HG02642 (cell line): ENCODE measurements around the gene LEAP2.
A peak's percentile ranks its signal among the peaks of the same experiment; 100 is the strongest.

Experiments
- ATAC-seq: cut with Tn5 transposase; IDR thresholded peaks from one replicate; pipeline ENCODE4 v1.9.1; 2021; ENCODE audit warnings: mild to moderate bottlenecking; ENCODE audit not compliant: unreplicated experiment, poor library complexity

LEAP2 gene, protein sequence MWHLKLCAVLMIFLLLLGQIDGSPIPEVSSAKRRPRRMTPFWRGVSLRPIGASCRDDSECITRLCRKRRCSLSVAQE

DNA sequence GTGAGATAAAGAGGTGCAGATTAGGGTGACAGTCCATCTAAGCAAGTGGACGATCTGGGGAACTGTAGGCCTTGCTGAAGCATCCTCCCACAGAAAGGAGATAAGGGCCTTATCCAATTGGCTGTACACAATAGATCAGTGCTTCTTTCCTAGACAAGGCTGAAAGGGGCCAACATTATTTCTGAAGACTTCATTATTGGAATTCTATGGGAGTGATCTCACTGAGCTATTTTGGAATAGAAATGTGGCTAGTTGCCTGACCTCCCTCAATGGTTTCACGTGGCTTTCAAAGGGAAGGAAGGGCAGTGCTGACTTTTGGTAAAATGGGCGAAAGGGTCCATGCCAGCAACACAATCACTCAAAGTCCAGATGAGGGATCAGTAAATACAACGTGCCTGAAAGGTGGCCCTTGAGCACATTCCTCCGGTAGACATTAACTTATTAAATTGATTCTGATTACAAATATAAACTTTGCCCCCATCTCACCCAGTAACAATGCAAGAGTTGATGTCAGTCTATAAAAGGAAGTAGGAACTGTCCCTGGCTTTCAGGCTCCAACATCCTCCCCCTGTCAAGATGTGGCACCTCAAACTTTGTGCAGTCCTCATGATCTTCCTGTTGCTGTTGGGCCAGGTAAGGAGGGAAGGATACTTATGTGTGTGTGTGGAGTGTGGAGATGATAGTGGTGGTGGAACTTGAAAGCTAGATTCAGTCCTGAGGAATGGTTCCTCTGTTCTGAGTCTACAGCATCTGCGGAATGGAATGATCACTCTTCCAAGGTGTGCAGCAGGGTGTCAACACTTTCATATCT, at the start of gene LEAP2:
TSS of gene LEAP2 (plus strand) at position 550 of the 811 bp plus-strand sequence. CDS start at position 577, 27 bp downstream.
- no peak for ATAC-seq

DNA sequence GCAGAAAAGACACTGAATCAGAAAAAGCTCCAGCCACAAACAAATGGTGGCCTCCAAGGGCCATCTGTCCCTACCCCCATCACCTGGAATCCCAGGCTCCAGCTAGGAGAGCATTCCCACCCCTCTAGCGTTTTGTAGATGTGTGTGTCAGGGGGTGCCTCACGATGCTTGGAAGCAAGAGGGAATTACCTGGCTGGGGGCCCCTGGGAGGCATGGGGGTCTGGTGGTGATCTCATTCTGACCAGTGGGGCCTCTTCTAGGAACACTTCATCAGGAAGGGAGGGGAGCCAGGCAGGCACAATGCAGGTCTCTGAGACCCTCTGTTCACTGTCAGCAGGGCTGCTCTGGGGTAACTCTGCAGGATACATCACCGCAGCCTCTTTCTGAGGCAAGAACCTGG, 49.0 kb upstream of the LEAP2 start:
- ATAC-seq: no peak

DNA sequence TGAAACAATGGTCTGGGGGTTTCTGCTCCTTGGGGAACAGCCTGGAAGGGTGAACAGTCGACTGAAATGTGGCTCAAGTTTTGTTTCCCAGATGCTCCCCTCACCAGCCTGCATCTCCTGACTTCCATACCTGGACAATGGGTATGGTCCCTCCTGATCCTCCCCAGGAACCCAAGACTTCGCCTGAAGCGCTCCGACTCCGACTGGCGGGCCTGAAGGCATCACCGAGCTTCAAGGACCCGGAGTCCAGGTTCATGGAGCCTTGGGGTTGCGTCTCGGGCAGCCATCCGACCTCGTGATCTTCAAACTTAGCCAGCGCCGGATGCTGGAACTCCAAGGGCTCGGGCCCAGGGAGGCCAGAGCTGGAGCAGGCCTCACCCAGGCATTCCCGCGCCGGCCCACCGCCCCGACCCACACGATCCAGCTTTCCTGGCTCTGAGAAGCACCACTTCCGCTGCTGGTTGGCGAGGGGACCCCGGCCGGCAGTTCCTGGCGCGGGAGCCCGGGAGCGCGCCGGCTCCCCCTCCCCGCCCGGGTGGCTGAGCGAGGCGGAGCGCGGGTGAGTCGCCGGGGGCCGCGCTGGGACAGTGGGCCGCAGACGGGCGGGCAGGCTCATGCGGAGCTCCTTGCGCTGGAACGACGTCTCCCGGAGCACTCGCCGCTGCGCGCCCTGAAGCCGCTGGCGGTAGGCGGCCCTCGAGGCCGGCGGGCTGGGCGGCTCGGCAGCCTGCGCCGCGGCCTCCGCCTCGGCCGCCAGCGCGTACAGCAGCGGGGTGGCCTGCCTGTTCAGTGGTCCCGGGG, 48.2 kb upstream of the LEAP2 start:
- ATAC-seq: no peak

DNA sequence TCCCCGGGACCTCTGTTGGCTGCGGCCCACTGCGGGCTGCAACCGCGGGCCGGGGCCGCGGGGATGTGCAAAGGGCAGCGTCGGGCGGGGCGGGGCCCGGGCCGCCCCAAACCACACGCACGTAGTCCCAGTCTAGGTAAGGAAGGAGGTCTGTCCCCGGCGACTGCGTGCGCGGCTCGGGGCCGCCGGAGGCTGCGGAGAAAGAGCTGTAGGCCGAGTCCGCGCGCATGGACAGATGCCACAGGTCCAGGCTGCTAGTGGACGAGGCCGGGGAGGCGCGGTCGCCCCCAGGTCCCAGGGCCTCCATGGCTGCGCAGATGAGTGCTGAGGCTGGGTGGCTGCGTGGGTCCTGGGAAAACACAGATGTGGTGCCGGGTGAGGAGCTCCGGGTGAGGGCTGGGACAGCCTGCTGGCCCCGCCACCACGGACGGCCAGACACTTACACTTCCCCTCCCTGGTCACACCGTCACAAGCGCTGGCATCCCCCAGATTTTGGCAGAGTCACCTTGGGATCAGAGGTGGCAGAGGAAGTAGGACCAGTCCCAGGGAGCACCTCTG, 47.6 kb upstream of the LEAP2 start:
- ATAC-seq: no peak

DNA sequence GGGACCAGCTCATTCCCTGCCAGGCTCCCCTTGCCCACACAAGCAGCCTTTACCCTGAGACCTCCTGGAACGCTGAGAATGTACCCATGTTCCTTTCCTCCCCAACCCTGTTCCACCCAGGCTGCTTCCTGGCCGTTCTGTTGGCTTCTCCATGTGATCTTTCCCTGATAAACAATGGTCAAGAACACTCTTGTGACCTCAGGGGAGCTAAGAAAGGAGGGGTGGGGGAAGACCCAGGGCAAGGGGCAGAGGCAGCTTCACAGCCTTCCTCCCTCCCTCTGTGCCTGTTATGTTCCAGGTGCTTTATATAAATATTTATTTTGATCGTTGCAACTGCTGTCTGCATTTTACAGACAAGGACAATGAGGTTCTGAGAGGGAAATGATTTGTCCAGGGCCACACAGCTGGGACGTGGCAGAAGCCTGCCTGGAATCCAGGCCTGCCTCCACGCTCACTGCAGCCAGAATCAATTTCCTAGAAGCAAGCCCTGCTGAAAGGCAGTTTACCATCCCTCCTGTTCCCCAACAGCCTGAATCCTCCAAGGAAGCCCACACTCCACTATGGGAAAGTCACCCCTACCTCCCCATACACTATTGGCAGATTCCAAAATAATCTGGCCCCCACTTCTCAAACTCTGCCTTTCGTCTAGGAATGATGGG, 46.9 kb upstream of the LEAP2 start:
- no peak for ATAC-seq

DNA sequence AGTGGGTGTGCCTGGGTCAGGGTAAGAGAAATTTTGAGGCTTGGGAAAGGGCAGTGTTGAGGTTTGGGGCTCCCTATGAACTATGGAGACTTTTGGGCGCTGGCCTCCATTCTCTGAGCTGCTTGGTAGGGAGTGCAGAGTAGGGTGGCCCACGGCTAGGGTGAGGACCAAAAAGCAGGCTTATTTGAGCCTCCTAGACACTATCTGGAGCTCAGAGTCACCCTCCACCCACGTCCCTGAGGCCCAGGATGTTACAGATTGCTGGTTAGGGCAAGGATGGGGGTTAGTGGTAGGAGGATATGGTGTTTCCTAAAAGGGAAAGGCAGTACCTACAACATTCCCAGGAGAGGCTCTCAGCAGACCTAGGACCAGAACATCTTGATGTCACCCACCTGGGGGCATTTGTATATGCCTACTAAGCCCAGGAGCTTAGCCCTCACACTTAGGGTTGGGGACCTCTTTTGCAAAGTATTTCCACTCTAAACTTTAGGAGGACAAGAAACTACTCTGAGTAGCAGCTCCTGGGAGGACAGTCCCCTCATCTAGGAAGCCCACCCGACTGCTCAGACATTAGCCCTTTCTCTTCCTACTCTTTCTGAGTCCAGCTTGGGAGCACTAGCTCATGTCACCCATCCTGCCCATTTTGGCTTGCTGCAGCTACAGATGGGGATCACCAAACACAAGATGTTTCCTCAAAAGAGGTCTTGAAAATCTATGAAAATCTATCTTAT, 45.4 kb upstream of the LEAP2 start:
- ATAC-seq: no peak

DNA sequence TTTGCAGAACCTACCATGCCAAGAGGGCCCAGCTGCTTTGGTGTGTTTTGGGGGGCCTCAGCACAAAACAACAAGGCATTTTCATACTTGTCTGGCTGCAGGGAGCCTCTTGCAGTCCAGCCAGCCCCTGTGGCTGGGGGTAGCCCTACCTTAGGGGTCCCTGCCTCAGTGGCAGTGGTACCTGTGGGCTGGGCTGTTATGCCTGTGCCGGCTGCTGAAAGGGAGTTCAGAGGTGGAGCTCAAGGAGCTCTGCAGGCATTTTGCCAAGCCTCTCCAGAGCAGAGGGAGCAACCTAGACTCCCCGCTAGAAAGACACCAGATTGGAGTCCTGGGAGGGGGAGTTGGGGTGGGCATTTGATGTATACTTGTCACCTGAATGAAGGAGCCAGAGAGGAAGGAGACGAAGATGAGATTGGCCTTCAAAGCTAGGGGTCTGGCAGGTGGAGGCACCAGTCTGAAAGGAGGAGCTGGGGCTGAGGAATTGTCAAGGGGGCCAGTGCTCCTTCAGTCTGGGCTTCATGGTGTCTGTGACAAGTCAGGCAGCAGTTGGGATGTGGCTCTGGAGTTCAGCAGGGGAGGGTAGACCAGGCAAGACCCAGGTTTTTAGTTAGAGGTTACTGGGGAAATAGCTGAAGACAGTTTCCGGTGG, 44.5 kb upstream of the LEAP2 start:
- no peak for ATAC-seq

DNA sequence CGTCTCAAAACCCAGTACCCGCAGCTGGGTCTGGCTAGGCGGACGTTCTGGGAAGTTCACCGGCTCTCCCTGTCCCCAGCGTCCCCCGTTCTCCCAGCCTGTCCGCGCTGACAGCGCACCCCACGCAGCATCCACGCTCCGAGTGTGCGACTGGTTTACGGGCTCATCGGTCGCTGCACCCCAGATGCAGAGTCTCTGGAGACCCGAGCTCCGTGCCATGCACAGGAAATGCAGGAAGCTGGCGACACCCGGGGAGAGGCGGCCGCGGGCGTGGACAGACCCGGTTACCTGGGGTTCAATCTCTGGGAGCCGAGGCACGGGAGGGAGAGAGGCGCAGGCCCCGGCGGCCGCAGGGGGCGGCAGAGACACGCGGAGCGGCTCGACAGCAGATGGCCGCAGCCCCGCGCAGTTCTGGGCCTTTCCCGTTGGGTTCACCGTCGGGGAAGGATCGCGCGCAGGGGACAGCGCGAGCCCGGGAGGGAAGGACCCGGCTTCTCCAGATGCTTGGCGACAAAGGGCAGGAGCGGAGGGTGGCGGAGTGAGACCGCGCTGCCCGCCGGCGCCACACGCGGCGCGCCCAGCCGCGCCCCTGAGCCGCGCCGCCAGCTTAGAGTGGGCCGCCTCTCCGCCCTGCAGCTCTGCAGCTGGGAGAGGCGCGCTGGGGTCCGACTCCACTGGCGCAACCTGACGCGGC, 43.6 kb upstream of the LEAP2 start:
- peak; percentile 77 for ATAC-seq

DNA sequence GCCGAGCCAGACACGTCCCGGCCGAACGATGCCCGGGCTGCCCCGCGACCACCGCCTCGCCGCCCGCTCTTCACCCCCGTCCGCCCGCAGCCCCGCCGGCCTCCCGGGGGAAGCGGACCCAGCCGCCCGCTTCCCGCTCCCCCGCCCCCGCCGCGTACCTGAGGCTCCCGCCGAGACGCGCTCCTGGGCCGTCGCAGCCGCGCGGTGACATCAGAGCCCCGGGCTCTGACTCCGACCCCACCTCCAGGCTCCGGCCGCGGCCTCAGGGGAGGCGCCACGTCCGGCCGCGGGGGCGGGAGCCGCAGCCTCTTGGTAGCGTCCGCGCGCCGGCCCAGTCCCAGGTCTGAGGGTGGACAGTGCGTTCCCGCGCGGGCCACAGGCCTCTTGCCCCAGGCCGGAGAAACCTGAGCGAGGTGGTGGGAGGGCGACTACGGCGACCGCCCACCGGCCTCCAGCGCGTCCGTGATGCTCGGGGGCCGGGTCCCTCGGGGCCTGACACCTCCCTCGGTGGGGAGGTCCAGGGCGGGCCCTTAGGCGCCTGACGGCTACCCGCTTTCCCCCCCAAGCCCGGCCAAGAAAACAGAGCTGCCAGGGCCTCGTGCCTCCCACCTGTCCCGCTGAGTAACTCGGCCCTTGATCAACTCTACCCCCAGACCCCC, 42.9 kb upstream of the LEAP2 start, which contains the start of gene SHROOM1:
TSS of gene SHROOM1 (minus strand) at position 212 of the 659 bp plus-strand sequence. CDS start 4,507 bp downstream, outside the sequence.
- ATAC-seq: peak; percentile 67

DNA sequence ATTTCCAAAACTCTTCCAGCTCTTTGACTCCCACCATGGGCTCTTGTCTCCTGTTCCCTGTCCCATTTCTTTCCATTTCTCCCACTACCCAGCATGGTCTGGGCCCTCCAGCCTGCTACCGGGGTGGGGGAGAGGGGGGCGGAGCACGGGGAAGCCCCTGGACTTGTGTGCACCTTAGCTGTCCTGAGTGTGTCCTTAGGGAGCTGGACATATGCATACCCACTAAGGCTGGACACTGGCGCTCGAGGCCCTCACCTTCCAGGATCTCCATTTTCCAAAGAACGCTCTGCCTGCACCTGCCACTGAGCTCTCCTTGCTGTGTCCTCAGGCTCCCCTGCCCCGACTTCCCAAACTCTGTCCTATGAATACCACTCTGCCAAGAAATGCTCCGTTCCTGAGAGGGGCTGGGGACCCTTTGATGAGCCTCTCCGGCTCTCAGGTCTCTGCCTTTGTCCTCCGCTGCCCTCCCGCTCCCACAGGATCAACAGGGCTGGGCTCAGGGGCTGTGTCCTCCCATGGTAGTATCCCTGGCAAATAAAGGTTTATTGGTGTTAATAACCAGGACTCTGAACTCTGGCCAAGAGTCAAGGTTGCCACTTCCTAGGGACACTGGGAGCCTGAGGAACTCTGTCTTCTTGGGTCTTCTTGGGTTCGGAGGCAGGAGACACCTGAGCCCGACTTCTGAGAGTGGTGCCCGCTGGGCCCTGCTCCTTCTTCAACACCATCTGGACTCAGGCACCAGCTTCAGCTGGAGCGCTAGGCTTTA, 42.2 kb upstream of the LEAP2 start:
- no peak for ATAC-seq

DNA sequence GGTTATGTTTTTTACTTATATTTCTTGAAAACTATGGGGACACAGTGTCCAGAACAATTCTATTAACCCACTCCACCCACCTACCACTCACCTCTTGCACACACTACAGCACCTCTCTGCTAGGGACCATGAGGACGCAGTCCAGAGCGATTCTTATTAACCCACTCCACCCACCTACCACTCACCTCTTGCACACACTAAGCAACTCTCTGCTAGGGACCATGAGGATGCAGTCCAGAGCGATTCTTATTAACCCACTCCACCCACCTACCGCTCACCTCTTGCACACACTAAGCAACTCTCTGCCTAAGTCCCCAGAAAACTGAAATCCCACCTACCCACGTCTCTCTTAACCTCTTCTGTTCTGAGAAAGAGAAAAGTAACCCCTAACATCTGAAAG, 40.9 kb upstream of the LEAP2 start:
- ATAC-seq: no peak

DNA sequence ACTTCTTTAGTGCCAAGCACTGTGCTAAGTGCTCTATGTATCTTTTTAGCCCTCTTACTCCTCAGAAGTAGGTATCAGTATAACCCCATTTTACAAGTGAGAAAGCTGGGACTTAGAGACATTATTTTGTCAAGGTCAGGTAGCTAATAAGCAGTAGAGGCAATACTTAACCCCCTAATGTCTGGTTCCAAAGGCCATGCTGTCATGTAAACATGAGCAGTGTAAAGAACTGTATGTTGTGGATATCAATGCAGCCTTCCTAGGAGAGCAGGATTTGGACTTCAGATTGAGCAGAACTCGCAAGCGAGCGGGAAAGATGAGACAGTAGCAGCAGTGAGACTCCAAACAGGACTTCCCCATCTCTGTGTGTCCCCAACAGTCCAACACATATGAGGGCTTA, 39.4 kb upstream of the LEAP2 start:
- ATAC-seq: no peak

DNA sequence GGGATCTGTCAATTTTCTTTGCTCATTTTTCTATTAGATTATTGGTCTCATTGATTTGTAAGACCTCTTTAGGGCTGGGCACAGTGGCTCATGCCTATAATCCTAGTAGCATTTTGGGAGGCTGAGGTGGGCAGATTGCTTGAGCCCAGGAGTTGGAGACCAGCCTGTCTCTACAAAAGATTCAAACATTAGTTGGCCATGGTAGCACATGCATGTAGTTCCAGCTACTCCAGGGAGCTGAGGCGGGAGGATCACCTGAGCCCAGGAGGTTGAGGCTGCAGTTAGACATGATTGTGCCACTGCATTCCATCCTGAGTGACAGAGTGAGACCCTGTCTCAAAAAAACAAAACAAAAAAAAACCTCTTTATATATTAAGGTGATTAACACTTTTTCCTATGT, 36.6 kb upstream of the LEAP2 start:
- ATAC-seq: no peak

DNA sequence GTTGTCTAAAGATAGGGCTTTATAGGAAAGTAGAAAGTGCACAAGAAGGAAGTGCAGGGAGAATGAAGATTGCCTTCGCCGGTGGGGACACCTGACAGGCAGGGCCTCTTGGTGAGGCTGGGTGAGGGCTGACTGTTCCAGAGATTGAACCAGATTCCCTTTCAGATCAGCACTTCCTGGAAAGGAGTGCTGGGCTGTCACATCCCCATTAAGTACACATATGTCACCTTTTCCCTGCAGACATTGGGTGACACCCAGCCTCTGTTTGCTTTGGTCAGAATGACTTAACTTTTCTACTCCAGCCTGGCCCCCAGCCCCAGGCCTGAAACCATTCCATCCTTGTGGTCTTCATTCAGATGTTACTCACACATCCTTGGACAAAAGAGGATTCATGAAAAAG, 35.6 kb upstream of the LEAP2 start:
- ATAC-seq: no peak

DNA sequence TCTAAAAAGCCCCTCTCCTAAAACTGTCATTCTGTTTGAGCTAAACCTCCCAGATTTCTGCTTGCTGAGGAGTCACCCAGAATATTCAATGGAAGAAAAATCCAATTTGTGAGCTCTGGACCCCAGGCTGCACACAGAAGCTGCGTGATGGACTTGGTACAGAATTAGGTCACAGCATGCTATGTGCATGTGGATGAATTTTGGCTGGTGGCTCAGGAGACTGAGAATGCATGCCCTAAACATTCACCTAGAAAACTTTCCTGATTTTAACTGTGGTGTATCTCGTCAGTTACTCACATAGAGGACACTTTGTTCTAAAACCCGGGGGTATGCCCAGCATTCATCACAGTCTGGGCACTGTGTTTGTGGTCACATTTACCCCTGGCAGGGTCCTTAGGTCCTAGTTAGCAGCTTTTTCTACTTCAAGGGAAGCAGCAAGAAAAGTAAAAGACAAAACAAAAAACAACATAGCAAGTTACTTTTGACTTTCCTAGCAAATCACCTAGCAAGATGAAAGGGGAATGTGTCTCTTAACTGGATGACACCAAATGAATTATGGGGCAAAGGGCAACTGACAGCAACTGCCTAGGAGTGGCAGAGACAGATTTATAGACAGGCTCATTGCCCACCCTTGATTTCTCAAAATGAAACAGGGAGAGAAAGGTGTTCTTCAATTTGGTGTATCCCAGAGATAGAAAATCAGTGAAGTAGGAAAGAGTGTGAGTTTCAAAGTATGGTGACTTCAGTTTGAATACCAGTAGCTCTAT, 34.8 kb upstream of the LEAP2 start:
- no peak for ATAC-seq

DNA sequence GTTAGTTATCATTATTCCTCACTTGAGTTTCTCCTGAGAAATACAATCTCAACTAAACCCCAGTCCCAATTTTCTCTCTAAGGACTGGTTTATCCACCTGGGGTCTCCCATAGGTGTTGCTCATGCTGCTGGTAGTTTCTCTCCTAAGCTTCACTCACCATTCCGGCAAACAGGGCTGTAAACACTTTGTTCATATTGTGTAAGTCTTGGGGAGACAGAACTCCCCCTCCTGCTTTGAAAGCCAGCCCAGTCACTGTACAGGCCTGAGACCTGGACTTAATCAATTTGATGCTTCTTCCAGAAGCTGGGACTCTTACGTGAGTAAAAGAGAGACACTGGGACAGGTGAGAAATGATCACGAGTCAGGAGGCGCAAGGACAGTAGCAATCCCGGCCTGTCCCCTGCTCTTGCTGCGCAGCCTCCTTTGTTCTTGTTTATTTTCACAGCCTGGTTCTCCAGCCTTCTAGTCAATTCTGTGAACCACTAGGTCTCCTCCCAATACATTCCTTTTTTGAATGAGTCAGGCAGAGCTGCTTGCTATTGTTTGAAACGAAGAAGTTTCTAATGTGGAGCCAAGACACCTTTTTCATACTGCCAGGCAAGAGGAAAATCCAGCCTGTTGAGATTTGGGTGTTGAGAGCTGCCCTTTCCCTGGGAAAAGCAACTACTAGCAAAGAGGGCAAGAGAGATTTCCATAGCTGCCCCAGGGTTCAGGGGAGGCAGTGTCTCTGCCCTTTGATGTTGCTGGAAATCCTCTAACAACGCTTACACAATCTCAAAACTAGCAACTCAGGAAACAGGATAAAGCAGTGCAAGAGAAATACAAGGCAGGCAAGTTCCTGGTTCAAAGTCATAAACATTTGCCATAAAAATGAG, 33.8 kb upstream of the LEAP2 start:
- ATAC-seq: no peak
